Measurements from ENCODE around the gene TENT5A. TPM values are rescaled to one million over a fixed set of nuclear protein-coding genes. Genes with fewer than 3 reads are reported as not detected.

TENT5A gene
- polyA plus RNA-seq, 3 donors: 9.1 to 28.9 (median 12.1) TPM

DNA sequence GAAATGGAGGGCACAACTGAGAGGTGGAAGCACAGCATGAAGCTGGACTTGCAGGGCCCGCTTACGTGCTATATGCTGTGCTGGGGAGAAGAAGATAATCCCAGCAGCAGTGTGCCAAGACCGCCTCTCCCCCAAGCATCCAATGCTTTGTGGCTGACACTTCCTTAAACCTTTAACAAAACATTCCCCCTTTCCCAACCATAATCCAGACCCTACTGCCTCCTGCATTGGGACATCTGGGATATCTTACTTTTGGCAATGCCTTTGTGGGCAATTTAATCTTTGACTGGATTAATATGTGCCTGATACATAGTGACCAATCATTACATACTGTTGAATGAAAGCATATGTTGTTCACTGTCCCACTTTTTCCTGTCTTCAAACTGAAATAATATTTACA lies 3.1 kb upstream of the TENT5A start:
- H3K36me3 Mint-ChIP-seq: peaks cover 0 to 5% of the 10 kb centered on the region in 2 donors
- Histone ChIP-seq H3K4me3 (replicated peaks in 1 of 3; ENCODE audit: low read depth in 2 of 3, low read length in 3 of 3) (no peak overlapping the region), H3K9me3 (replicated peaks in 1 of 2; ENCODE audit: control insufficient read depth in 1 of 2, insufficient read depth in 1 of 2, low read length in 2 of 2) (no peaks in the 10 kb centered on the region), H3K4me2 (replicated peaks; ENCODE audit: extremely low read depth, low read length, poor library complexity, severe bottlenecking) (no peak overlapping the region), H3K27ac (ENCODE audit: low read depth in 1 of 2, low read length in 2 of 2) (no peak overlapping the region), H3K27me3 (ENCODE audit: control insufficient read depth in 2 of 2, insufficient read depth in 2 of 2, low read length in 2 of 2) (no peaks in the 10 kb centered on the region), H2AFZ (ENCODE audit: insufficient read depth, low read depth, low read length, poor library complexity, severe bottlenecking) (no peak overlapping the region), H3K4me1 (ENCODE audit: control insufficient read depth in 1 of 2, insufficient read depth in 2 of 2, low read length in 2 of 2) (peaks cover 38 to 53% of the 10 kb centered on the region in 2 donors), H3K79me2 (ENCODE audit: insufficient read depth, low read length) (peaks cover 19% of the 10 kb centered on the region), H3K9ac (ENCODE audit: insufficient read depth, low read length, poor library complexity, severe bottlenecking) (no peak overlapping the region), H3K36me3 (replicated peaks in 1 of 2; ENCODE audit: control insufficient read depth in 1 of 2, insufficient read depth in 2 of 2, low read length in 2 of 2) (no peaks in the 10 kb centered on the region), H4K20me1 (ENCODE audit: insufficient read depth, low read length) (peaks cover 14% of the 10 kb centered on the region)
- no CpG with 5 or more reads among the region's 3 CpGs for WGBS (ENCODE audit: insufficient coverage)
- H3K4me1 Mint-ChIP-seq: peaks cover 60% of the 10 kb centered on the region
- no peak overlapping the region for H3K27ac Mint-ChIP-seq
- intact Hi-C loops (cut with micrococcal nuclease): loop anchor here (10.0 kb wide), 3 partner anchors 59 to 1751 kb away; partner anchors contain the start of gene TTK (in 1 of the 2)
- peaks cover 0 to 1% (median 0%) of the 10 kb centered on the region in 7 donors for H3K9me3 Mint-ChIP-seq
- TF ChIP-seq, protein P1, sequence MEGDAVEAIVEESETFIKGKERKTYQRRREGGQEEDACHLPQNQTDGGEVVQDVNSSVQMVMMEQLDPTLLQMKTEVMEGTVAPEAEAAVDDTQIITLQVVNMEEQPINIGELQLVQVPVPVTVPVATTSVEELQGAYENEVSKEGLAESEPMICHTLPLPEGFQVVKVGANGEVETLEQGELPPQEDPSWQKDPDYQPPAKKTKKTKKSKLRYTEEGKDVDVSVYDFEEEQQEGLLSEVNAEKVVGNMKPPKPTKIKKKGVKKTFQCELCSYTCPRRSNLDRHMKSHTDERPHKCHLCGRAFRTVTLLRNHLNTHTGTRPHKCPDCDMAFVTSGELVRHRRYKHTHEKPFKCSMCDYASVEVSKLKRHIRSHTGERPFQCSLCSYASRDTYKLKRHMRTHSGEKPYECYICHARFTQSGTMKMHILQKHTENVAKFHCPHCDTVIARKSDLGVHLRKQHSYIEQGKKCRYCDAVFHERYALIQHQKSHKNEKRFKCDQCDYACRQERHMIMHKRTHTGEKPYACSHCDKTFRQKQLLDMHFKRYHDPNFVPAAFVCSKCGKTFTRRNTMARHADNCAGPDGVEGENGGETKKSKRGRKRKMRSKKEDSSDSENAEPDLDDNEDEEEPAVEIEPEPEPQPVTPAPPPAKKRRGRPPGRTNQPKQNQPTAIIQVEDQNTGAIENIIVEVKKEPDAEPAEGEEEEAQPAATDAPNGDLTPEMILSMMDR (IDR thresholded peaks at IDR 0.05): no peak
- no peaks in the 10 kb centered on the region for H3K27me3 Mint-ChIP-seq (ENCODE audit: low read depth in 3 of 3)
- no peak for DNase-seq
- no peak overlapping the region for H3K4me3 Mint-ChIP-seq

DNA sequence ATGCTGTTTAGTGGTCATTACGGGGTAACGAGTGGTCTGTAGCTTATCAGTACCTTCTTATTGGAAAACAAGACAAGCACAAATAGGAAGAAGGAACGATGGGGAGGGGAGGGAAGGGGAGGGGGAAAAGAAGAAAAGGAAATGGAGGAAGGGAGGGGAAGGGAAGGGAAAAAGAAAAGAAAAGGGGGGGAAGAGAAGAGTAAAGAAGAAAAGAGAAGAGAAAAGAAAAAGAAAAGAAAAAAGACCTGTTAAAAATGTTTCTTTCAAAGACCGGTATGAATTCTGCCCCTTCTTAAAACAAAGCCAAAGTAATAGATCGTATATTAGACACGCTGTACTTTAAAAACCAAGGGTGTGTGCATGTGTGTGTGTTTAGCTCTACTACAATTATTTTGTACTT lies 2.4 kb upstream of the TENT5A start:
- no peaks in the 10 kb centered on the region for H3K27me3 ChIP-seq (ENCODE audit: control insufficient read depth in 2 of 2, insufficient read depth in 2 of 2, low read length in 2 of 2)

More for the DNA sequence above, 2.4 kb upstream of the TENT5A start:
- intact Hi-C loops (cut with micrococcal nuclease): loop anchor here (5.0 to 10.0 kb wide), 5 partner anchors 57 to 1750 kb away; partner anchors contain the start of gene TTK (in 1 of the 2)
- peaks cover 0 to under 1% of the 10 kb centered on the region in 2 donors for H3K36me3 ChIP-seq (replicated peaks in 1 of 2; ENCODE audit: control insufficient read depth in 1 of 2, insufficient read depth in 2 of 2, low read length in 2 of 2)
- peaks cover 21% of the 10 kb centered on the region for H4K20me1 ChIP-seq (ENCODE audit: insufficient read depth, low read length)
- H3K27ac ChIP-seq (ENCODE audit: low read depth in 1 of 2, low read length in 2 of 2): no peak overlapping the region
- H3K4me1 ChIP-seq (ENCODE audit: control insufficient read depth in 1 of 2, insufficient read depth in 2 of 2, low read length in 2 of 2): peaks cover 40 to 58% of the 10 kb centered on the region in 2 donors
- H3K4me3 Mint-ChIP-seq: no peak overlapping the region
- peaks cover 65% of the 10 kb centered on the region for H3K4me1 Mint-ChIP-seq
- H3K9ac ChIP-seq (ENCODE audit: insufficient read depth, low read length, poor library complexity, severe bottlenecking): no peak overlapping the region
- DNase-seq: no peak
- H3K27me3 Mint-ChIP-seq (ENCODE audit: low read depth in 3 of 3): no peaks in the 10 kb centered on the region
- peak overlapping the region in 1 of 3 experiments; percentile 88 for H3K4me3 ChIP-seq (replicated peaks in 1 of 3; ENCODE audit: low read depth in 2 of 3, low read length in 3 of 3)
- peaks cover 26% of the 10 kb centered on the region for H3K79me2 ChIP-seq (ENCODE audit: insufficient read depth, low read length)
- H3K27ac Mint-ChIP-seq: peak overlapping the region in 1 of 7 donors; percentile 99
- no peak overlapping the region for H2AFZ ChIP-seq (ENCODE audit: insufficient read depth, low read depth, low read length, poor library complexity, severe bottlenecking)
- no peaks in the 10 kb centered on the region for H3K9me3 ChIP-seq (replicated peaks in 1 of 2; ENCODE audit: control insufficient read depth in 1 of 2, insufficient read depth in 1 of 2, low read length in 2 of 2)
- H3K4me2 ChIP-seq (replicated peaks; ENCODE audit: extremely low read depth, low read length, poor library complexity, severe bottlenecking): peak overlapping the region; percentile 89
- H3K36me3 Mint-ChIP-seq: peaks cover 2 to 8% of the 10 kb centered on the region in 2 donors
- TF ChIP-seq, protein P1 (IDR thresholded peaks at IDR 0.05): no peak
- peaks cover 0 to 1% (median 0%) of the 10 kb centered on the region in 7 donors for H3K9me3 Mint-ChIP-seq
- WGBS (ENCODE audit: insufficient coverage): no CpG with 5 or more reads among the region's 6 CpGs

Measured in CD14-positive monocyte (primary cell).